ENCODE results near the gene BBS5.
"Not testable (repeated sequence)": the region's sequence is repeated elsewhere in the genome, so short reads cannot be mapped to it uniquely, and the experiment has no call there.

Gene BBS5

GRCh38 chr2:169479257-169480078, at the start of gene BBS5:
TSS of gene BBS5 (plus strand) at chr2:169479494. CDS start at chr2:169479554, 60 bp downstream.
- peak; percentile 40 to 66 (median 60) for DNase-seq (ENCODE audit: low read depth in 4 of 4, low spot score in 1 of 4)

- DNase-seq (ENCODE audit: low read depth in 4 of 4, low spot score in 1 of 4), result not testable (repeated sequence)
These were observed 47.5 kb upstream of the BBS5 start for GRCh38 chr2:169431772-169432171.

- not testable (repeated sequence) for DNase-seq (ENCODE audit: low read depth in 4 of 4, low spot score in 1 of 4)
These were observed 45.1 kb upstream of the BBS5 start for GRCh38 chr2:169434236-169434635.

GRCh38 chr2:169438466-169439072, 40.7 kb upstream of the BBS5 start:
- DNase-seq (ENCODE audit: low read depth in 4 of 4, low spot score in 1 of 4), result no peak

- DNase-seq (ENCODE audit: low read depth in 4 of 4, low spot score in 1 of 4), result no peak
These were observed 39.4 kb upstream of the BBS5 start for GRCh38 chr2:169439900-169440299.

GRCh38 chr2:169446452-169446851, 32.8 kb upstream of the BBS5 start:
- DNase-seq (ENCODE audit: low read depth in 4 of 4, low spot score in 1 of 4), result no peak

GRCh38 chr2:169448316-169448715, 31.0 kb upstream of the BBS5 start:
- no peak for DNase-seq (ENCODE audit: low read depth in 4 of 4, low spot score in 1 of 4)

GRCh38 chr2:169448865-169449264, 30.4 kb upstream of the BBS5 start:
- no peak for DNase-seq (ENCODE audit: low read depth in 4 of 4, low spot score in 1 of 4)

GRCh38 chr2:169452080-169452479, 27.2 kb upstream of the BBS5 start:
- no peak for DNase-seq (ENCODE audit: low read depth in 4 of 4, low spot score in 1 of 4)

- not testable (repeated sequence) for DNase-seq (ENCODE audit: low read depth in 4 of 4, low spot score in 1 of 4)
These were observed 26.2 kb upstream of the BBS5 start for GRCh38 chr2:169453044-169453443.

GRCh38 chr2:169461143-169461542, 18.2 kb upstream of the BBS5 start:
- DNase-seq (ENCODE audit: low read depth in 4 of 4, low spot score in 1 of 4), result no peak

- DNase-seq (ENCODE audit: low read depth in 4 of 4, low spot score in 1 of 4), result no peak
These were observed 16.2 kb upstream of the BBS5 start for GRCh38 chr2:169462896-169463695.

- no peak for DNase-seq (ENCODE audit: low read depth in 4 of 4, low spot score in 1 of 4)
These were observed 14.8 kb upstream of the BBS5 start for GRCh38 chr2:169464466-169464865.

GRCh38 chr2:169464882-169465281, 14.4 kb upstream of the BBS5 start:
- DNase-seq (ENCODE audit: low read depth in 4 of 4, low spot score in 1 of 4), result no peak

- DNase-seq (ENCODE audit: low read depth in 4 of 4, low spot score in 1 of 4), result no peak
These were observed 10.5 kb upstream of the BBS5 start for GRCh38 chr2:169468841-169469240.

- no peak for DNase-seq (ENCODE audit: low read depth in 4 of 4, low spot score in 1 of 4)
These were observed 9.2 kb upstream of the BBS5 start for GRCh38 chr2:169469952-169470572.

- DNase-seq (ENCODE audit: low read depth in 4 of 4, low spot score in 1 of 4), result no peak
These were observed 7.0 kb upstream of the BBS5 start for GRCh38 chr2:169472249-169472648.

GRCh38 chr2:169476459-169476858, 2.8 kb upstream of the BBS5 start:
- no peak for DNase-seq (ENCODE audit: low read depth in 4 of 4, low spot score in 1 of 4)

GRCh38 chr2:169478339-169478738, 955 bp upstream of the BBS5 start:
- no peak for DNase-seq (ENCODE audit: low read depth in 4 of 4, low spot score in 1 of 4)

GRCh38 chr2:169478745-169479256, 493 bp upstream of the BBS5 start:
- DNase-seq (ENCODE audit: low read depth in 4 of 4, low spot score in 1 of 4), result no peak

GRCh38 chr2:169480079-169480465, 778 bp downstream of the BBS5 start:
- no peak for DNase-seq (ENCODE audit: low read depth in 4 of 4, low spot score in 1 of 4)

All from stimulated activated CD4-positive, alpha-beta T cell treated with anti-CD3 and anti-CD28 coated beads, Interleukin-1b, Interleukin-23, amount 100 ng/mL, for 24 hours (primary cell).